GM23338 (cell line): ENCODE measurements around the gene RASGRF2. TPM values are rescaled to one million over a fixed set of nuclear protein-coding genes. Genes with fewer than 3 reads are reported as not detected.

Experiments used
- CREB1 ChIP-seq: fragments of 250-450 bp; sonication (Bioruptor Pico); IDR thresholded peaks from 2 replicates; pipeline ENCODE4 v1.5.0; 2020; ENCODE audit warnings: low read depth, mild to moderate bottlenecking, moderate library complexity
- EZH2phosphoT487 ChIP-seq: fragments of 200-600 bp; sonication (generic); IDR thresholded peaks from one replicate; pipeline ENCODE4 v1.8.1; 2018; ENCODE audit warnings: antibody characterized with exemption; ENCODE audit not compliant: unreplicated experiment
- JUNB ChIP-seq: IDR thresholded peaks from one replicate; pipeline ENCODE4 v1.6.1; 2016; ENCODE audit warnings: antibody characterized with exemption; ENCODE audit not compliant: unreplicated experiment
- NANOG ChIP-seq: IDR thresholded peaks from 2 replicates; pipeline ENCODE4 v1.6.1; 2016; ENCODE audit warnings: antibody characterized with exemption, borderline replicate concordance
- REST ChIP-seq: IDR thresholded peaks from one replicate; pipeline ENCODE4 v1.6.1; 2018; ENCODE audit warnings: antibody characterized with exemption; ENCODE audit not compliant: unreplicated experiment
- STAT1 ChIP-seq: IDR thresholded peaks from one replicate; pipeline ENCODE4 v1.6.1; 2016; ENCODE audit warnings: antibody characterized with exemption; ENCODE audit not compliant: unreplicated experiment
- ZNF114 ChIP-seq: fragments of 250-450 bp; sonication (Bioruptor Pico); IDR thresholded peaks from 2 replicates; pipeline ENCODE4 v1.5.0; 2020; ENCODE audit warnings: mild to moderate bottlenecking, moderate library complexity
- polyA plus RNA-seq: library from polyadenylated mRNA; unstranded; fragments of >200 nt; fragmentation: Nextera tagmentation; extraction: Ambion mirVana; gene quantifications from 2 replicates; pipeline ENCODE4 v1.2.1, GENCODE V29; 2016
- total RNA-seq: library from RNA; depleted of rRNA; stranded (reverse); fragments of >200 nt; shearing (Covaris generic); gene quantifications from 2 replicates; pipeline ENCODE4 v1.2.3, GENCODE V29; 2014
- TF ChIP-seq, protein P1 (sequence below): fragments of 250-450 bp; sonication (Bioruptor Pico); IDR thresholded peaks from 2 replicates; pipeline ENCODE4 v1.5.0; 2020; ENCODE audit warnings: mild to moderate bottlenecking, moderate library complexity

RASGRF2 gene
- total and polyA plus RNA-seq, 2 experiments from 2014 or later: 5.0 to 19.2 TPM

GRCh38 chr5:81006947-81007636 lies 46.9 kb downstream of the RASGRF2 start (continued):
- TF ChIP-seq, protein P1, sequence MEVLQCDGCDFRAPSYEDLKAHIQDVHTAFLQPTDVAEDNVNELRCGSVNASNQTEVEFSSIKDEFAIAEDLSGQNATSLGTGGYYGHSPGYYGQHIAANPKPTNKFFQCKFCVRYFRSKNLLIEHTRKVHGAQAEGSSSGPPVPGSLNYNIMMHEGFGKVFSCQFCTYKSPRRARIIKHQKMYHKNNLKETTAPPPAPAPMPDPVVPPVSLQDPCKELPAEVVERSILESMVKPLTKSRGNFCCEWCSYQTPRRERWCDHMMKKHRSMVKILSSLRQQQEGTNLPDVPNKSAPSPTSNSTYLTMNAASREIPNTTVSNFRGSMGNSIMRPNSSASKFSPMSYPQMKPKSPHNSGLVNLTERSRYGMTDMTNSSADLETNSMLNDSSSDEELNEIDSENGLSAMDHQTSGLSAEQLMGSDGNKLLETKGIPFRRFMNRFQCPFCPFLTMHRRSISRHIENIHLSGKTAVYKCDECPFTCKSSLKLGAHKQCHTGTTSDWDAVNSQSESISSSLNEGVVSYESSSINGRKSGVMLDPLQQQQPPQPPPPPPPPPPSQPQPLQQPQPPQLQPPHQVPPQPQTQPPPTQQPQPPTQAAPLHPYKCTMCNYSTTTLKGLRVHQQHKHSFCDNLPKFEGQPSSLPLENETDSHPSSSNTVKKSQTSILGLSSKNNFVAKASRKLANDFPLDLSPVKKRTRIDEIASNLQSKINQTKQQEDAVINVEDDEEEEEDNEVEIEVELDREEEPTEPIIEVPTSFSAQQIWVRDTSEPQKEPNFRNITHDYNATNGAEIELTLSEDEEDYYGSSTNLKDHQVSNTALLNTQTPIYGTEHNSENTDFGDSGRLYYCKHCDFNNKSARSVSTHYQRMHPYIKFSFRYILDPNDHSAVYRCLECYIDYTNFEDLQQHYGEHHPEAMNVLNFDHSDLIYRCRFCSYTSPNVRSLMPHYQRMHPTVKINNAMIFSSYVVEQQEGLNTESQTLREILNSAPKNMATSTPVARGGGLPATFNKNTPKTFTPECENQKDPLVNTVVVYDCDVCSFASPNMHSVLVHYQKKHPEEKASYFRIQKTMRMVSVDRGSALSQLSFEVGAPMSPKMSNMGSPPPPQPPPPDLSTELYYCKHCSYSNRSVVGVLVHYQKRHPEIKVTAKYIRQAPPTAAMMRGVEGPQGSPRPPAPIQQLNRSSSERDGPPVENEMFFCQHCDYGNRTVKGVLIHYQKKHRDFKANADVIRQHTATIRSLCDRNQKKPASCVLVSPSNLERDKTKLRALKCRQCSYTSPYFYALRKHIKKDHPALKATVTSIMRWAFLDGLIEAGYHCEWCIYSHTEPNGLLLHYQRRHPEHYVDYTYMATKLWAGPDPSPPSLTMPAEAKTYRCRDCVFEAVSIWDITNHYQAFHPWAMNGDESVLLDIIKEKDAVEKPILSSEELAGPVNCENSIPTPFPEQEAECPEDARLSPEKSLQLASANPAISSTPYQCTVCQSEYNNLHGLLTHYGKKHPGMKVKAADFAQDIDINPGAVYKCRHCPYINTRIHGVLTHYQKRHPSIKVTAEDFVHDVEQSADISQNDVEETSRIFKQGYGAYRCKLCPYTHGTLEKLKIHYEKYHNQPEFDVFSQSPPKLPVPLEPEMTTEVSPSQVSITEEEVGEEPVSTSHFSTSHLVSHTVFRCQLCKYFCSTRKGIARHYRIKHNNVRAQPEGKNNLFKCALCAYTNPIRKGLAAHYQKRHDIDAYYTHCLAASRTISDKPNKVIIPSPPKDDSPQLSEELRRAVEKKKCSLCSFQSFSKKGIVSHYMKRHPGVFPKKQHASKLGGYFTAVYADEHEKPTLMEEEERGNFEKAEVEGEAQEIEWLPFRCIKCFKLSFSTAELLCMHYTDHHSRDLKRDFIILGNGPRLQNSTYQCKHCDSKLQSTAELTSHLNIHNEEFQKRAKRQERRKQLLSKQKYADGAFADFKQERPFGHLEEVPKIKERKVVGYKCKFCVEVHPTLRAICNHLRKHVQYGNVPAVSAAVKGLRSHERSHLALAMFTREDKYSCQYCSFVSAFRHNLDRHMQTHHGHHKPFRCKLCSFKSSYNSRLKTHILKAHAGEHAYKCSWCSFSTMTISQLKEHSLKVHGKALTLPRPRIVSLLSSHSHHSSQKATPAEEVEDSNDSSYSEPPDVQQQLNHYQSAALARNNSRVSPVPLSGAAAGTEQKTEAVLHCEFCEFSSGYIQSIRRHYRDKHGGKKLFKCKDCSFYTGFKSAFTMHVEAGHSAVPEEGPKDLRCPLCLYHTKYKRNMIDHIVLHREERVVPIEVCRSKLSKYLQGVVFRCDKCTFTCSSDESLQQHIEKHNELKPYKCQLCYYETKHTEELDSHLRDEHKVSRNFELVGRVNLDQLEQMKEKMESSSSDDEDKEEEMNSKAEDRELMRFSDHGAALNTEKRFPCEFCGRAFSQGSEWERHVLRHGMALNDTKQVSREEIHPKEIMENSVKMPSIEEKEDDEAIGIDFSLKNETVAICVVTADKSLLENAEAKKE (CRISPR knock-in tag): no peak
- no peak for TF ChIP-seq STAT1
- TF ChIP-seq NANOG: no peak
- TF ChIP-seq REST: no peak
- no peak for TF ChIP-seq CREB1 (CRISPR knock-in tag)
- no peak for TF ChIP-seq ZNF114 (CRISPR knock-in tag)
- TF ChIP-seq JUNB: no peak
- TF ChIP-seq EZH2phosphoT487: no peak
